ENCODE results near the gene SLC44A4. TPM values are rescaled to one million over a fixed set of nuclear protein-coding genes. Genes with fewer than 3 reads are reported as not detected.
A peak's percentile ranks its signal among the peaks of the same experiment; 100 is the strongest.

The SLC44A4 gene
- total and polyA plus RNA-seq, 9 of the 15 experiments (the other 6 are each of a cell fraction or from before 2014, with no cell fraction given): 7.9 to 18.6 (median 11.2) TPM

DNA sequence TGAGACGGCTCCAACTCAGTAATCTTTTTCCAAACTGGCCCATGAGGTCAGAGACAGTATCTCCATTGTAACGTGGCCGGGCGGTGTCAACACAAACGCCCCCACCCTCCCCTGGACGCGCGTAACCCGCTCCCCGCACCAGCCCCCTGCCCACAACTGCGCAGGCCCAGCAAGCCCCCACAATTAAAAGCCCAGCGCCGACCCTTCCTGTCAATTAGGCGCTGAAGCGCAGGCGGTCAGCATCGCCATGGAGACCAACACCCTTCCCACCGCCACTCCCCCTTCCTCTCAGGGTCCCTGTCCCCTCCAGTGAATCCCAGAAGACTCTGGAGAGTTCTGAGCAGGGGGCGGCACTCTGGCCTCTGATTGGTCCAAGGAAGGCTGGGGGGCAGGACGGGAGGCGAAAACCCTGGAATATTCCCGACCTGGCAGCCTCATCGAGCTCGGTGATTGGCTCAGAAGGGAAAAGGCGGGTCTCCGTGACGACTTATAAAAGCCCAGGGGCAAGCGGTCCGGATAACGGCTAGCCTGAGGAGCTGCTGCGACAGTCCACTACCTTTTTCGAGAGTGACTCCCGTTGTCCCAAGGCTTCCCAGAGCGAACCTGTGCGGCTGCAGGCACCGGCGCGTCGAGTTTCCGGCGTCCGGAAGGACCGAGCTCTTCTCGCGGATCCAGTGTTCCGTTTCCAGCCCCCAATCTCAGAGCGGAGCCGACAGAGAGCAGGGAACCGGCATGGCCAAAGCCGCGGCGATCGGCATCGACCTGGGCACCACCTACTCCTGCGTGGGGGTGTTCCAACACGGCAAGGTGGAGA is 63.6 kb downstream of the SLC44A4 start, which contains the start of the genes HSPA1A and HSPA1L (continued):
- TF ChIP-seq KLF13 (tag; IDR thresholded peaks at IDR 0.05; ENCODE audit: borderline replicate concordance, low read depth): no peak
- no peak for TF ChIP-seq ILK (tag; IDR thresholded peaks at IDR 0.05; ENCODE audit: borderline replicate concordance, low read depth)
- no peak for TF ChIP-seq POU5F1 (IDR thresholded peaks at IDR 0.05; ENCODE audit: borderline replicate concordance, low read depth, low read length, partially characterized antibody)
- peak; percentile 90 for TF ChIP-seq GABPB1 (CRISPR knock-in tag; IDR thresholded peaks at IDR 0.05)
- peak; percentile 93 for TF ChIP-seq NR2F6 (CRISPR knock-in tag; IDR thresholded peaks at IDR 0.05)
- peak; percentile 64 for TF ChIP-seq PHF8 (IDR thresholded peaks at IDR 0.05; ENCODE audit: borderline replicate concordance, low read length)
- peak; percentile 87 for TF ChIP-seq NEUROD1 (IDR thresholded peaks at IDR 0.05; ENCODE audit: borderline replicate concordance, low read depth, low read length, partially characterized antibody)
- peak; percentile 100 for TF ChIP-seq POLR2B (IDR thresholded peaks at IDR 0.05; ENCODE audit: low read depth, partially characterized antibody)
- no peak for TF ChIP-seq DDX20 (tag; IDR thresholded peaks at IDR 0.05; ENCODE audit: low read depth)
- TF ChIP-seq ZNF766 (CRISPR knock-in tag; conservative IDR thresholded peaks at IDR 0.05): no peak; the same call in 1 of the 2 replicates
- 0 out of 2 replicates have a peak, but pooled peaks have one; percentile 2 for TF ChIP-seq KLF16 (IDR thresholded peaks at IDR 0.05)
- TF ChIP-seq HNRNPLL (IDR thresholded peaks at IDR 0.05; ENCODE audit: low read depth, low read length, poor library complexity, severe bottlenecking): peak; percentile 32
- 0 out of 2 replicates have a peak, but pooled peaks have one; percentile 53 for TF ChIP-seq CBFB (CRISPR knock-in tag; IDR thresholded peaks at IDR 0.05)
- TF ChIP-seq NFXL1 (CRISPR knock-in tag; IDR thresholded peaks at IDR 0.05): no peak
- TF ChIP-seq, protein P1, sequence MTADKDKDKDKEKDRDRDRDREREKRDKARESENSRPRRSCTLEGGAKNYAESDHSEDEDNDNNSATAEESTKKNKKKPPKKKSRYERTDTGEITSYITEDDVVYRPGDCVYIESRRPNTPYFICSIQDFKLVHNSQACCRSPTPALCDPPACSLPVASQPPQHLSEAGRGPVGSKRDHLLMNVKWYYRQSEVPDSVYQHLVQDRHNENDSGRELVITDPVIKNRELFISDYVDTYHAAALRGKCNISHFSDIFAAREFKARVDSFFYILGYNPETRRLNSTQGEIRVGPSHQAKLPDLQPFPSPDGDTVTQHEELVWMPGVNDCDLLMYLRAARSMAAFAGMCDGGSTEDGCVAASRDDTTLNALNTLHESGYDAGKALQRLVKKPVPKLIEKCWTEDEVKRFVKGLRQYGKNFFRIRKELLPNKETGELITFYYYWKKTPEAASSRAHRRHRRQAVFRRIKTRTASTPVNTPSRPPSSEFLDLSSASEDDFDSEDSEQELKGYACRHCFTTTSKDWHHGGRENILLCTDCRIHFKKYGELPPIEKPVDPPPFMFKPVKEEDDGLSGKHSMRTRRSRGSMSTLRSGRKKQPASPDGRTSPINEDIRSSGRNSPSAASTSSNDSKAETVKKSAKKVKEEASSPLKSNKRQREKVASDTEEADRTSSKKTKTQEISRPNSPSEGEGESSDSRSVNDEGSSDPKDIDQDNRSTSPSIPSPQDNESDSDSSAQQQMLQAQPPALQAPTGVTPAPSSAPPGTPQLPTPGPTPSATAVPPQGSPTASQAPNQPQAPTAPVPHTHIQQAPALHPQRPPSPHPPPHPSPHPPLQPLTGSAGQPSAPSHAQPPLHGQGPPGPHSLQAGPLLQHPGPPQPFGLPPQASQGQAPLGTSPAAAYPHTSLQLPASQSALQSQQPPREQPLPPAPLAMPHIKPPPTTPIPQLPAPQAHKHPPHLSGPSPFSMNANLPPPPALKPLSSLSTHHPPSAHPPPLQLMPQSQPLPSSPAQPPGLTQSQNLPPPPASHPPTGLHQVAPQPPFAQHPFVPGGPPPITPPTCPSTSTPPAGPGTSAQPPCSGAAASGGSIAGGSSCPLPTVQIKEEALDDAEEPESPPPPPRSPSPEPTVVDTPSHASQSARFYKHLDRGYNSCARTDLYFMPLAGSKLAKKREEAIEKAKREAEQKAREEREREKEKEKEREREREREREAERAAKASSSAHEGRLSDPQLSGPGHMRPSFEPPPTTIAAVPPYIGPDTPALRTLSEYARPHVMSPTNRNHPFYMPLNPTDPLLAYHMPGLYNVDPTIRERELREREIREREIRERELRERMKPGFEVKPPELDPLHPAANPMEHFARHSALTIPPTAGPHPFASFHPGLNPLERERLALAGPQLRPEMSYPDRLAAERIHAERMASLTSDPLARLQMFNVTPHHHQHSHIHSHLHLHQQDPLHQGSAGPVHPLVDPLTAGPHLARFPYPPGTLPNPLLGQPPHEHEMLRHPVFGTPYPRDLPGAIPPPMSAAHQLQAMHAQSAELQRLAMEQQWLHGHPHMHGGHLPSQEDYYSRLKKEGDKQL (CRISPR knock-in tag; IDR thresholded peaks at IDR 0.05; ENCODE audit: borderline replicate concordance): 0 out of 2 replicates have a peak, but pooled peaks have one; percentile 85
- TF ChIP-seq HDAC3 (IDR thresholded peaks at IDR 0.05; ENCODE audit: borderline replicate concordance, partially characterized antibody): no peak
- TF ChIP-seq CHD2 (IDR thresholded peaks at IDR 0.05; ENCODE audit: low read depth, low read length): 0 out of 2 replicates have a peak, but pooled peaks have one; percentile 62
- TF ChIP-seq JUN (IDR thresholded peaks at IDR 0.05; ENCODE audit: borderline replicate concordance, low read depth, low read length): no peak
- 0 out of 2 replicates have a peak, but pooled peaks have one; percentile 82 for TF ChIP-seq JUN (CRISPR knock-in tag; IDR thresholded peaks at IDR 0.05; ENCODE audit: borderline replicate concordance)
- TF ChIP-seq, protein P2, sequence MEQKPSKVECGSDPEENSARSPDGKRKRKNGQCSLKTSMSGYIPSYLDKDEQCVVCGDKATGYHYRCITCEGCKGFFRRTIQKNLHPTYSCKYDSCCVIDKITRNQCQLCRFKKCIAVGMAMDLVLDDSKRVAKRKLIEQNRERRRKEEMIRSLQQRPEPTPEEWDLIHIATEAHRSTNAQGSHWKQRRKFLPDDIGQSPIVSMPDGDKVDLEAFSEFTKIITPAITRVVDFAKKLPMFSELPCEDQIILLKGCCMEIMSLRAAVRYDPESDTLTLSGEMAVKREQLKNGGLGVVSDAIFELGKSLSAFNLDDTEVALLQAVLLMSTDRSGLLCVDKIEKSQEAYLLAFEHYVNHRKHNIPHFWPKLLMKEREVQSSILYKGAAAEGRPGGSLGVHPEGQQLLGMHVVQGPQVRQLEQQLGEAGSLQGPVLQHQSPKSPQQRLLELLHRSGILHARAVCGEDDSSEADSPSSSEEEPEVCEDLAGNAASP (IDR thresholded peaks at IDR 0.05): no peak
- TF ChIP-seq TFAM (CRISPR knock-in tag; conservative IDR thresholded peaks at IDR 0.05): no peak
